ENCODE data around the gene C4orf50. TPM values are rescaled to one million over a fixed set of nuclear protein-coding genes. Genes with fewer than 3 reads are reported as not detected.
"Not testable (repeated sequence)": the region's sequence is repeated elsewhere in the genome, so short reads cannot be mapped to it uniquely, and the experiment has no call there.

Gene C4orf50
- total RNA-seq, 2 donors from 2014 or later: 0.14 to 0.95 TPM

- no peak for ATAC-seq (replicated peaks in 1 of 2)
- Mint-ChIP-seq H3K4me3 (no peak overlapping the region), H3K27ac (no peak overlapping the region), H3K27me3 (ENCODE audit: low read depth) (peaks cover 4% of the 10 kb centered on the region), H3K9me3 (no peaks in the 10 kb centered on the region), H3K4me1 (ENCODE audit: low read depth) (no peaks in the 10 kb centered on the region), H3K36me3 (ENCODE audit: insufficient read depth in 2 of 2) (no peaks in the 10 kb centered on the region)
- DNase-seq: no peak
Observed at GRCh38 chr4:5857199-5857598, 161.0 kb downstream of the C4orf50 start.

DNA sequence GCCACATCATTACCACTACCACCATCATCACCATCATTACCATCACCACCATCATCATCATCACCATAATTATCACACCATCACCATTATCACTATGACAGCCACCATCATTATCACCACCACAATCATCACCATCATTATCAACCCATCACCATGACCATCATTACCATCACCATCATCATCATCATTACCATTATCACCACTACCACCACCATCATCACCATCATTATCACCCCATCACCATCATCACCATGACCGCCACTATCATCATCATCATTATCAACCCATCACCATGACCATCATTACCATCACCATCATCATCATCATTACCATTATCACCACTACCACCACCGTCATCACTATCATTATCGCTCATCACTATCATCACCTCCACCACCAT, 161.9 kb downstream of the C4orf50 start:
- H3K36me3 Mint-ChIP-seq (ENCODE audit: insufficient read depth in 2 of 2); ATAC-seq (replicated peaks in 1 of 2); DNase-seq; H3K27me3 Mint-ChIP-seq (ENCODE audit: low read depth); H3K27ac Mint-ChIP-seq; H3K4me3 Mint-ChIP-seq; H3K9me3 Mint-ChIP-seq; H3K4me1 Mint-ChIP-seq (ENCODE audit: low read depth): not testable (repeated sequence)

DNA sequence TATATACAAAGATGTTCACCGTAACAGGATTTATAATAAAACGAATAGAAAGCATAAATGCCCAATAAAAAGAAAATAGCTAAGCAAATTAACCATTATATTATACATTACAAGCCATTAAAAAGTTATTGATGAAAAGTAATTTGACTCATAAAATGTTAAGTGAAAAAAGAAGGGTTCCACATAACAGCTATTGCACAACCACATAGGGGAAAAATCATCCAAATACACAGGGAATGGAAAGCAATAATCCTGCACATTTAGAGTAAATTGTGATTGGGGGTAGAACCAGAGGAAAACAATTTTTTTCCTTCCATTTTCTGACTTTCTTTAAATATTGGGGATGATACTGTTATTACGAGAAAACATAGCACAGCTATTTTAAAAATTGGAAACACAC, 163.3 kb downstream of the C4orf50 start:
- H3K9me3 Mint-ChIP-seq: no peaks in the 10 kb centered on the region
- H3K4me3 Mint-ChIP-seq: no peak overlapping the region
- no peaks in the 10 kb centered on the region for H3K36me3 Mint-ChIP-seq (ENCODE audit: insufficient read depth in 2 of 2)
- no peak for DNase-seq
- ATAC-seq (replicated peaks in 1 of 2): no peak
- H3K4me1 Mint-ChIP-seq (ENCODE audit: low read depth): no peaks in the 10 kb centered on the region
- peaks cover 8% of the 10 kb centered on the region for H3K27me3 Mint-ChIP-seq (ENCODE audit: low read depth)
- H3K27ac Mint-ChIP-seq: no peak overlapping the region

- no peak overlapping the region for H3K27ac Mint-ChIP-seq
- peaks cover 8% of the 10 kb centered on the region for H3K27me3 Mint-ChIP-seq (ENCODE audit: low read depth)
- H3K4me3 Mint-ChIP-seq: no peak overlapping the region
- no peaks in the 10 kb centered on the region for H3K4me1 Mint-ChIP-seq (ENCODE audit: low read depth)
- H3K9me3 Mint-ChIP-seq: no peaks in the 10 kb centered on the region
- ATAC-seq (replicated peaks in 1 of 2) (no peak), DNase-seq (no peak)
- no peaks in the 10 kb centered on the region for H3K36me3 Mint-ChIP-seq (ENCODE audit: insufficient read depth in 2 of 2)
Observed at GRCh38 chr4:5852523-5853202, 165.6 kb downstream of the C4orf50 start.

DNA sequence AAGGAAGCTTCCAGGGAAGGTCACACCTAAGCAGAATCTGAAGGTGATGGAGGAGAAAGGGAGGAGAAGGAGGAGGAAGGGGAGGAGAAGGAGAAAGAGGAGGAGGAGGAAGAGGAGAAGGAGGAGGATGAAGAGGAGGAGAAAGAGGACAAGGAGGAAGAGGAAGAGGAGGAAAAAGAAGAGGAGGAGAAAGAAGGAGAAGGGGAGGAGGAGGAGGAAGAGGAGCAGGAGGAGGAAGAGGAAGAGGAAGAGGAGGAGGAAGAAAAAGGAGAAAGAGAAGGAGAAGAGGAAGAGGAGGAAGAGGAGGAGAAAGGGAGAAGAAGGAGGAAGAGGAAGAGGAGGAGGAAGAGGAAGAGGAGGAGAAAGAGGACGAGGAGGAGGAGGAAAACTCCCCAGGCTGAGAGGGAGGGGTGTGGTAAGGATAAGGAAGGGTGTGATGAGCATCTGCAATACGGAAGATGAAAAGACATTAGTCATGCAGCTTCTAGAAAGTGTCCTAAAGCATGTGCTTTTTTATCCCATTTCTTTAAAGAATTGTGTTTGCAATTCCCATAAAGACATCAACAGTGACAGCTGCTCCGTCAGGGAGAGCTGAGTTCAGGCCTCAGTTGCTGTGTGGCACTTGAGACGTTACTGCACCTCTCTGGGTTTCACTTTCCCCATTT, 166.5 kb downstream of the C4orf50 start:
- Mint-ChIP-seq H3K9me3 (no peaks in the 10 kb centered on the region), H3K4me1 (ENCODE audit: low read depth) (no peaks in the 10 kb centered on the region), H3K4me3 (no peak overlapping the region), H3K27me3 (ENCODE audit: low read depth) (peaks cover 8% of the 10 kb centered on the region), H3K27ac (no peak overlapping the region), H3K36me3 (ENCODE audit: insufficient read depth in 2 of 2) (no peaks in the 10 kb centered on the region)
- DNase-seq: no peak
- no peak for ATAC-seq (replicated peaks in 1 of 2)

Other genes starting within 250 kb of the C4orf50 start
- not detected for gene CRMP1, start 125.3 kb downstream of the C4orf50 start, total RNA-seq
- gene JAKMIP1, start 182.1 kb upstream of the C4orf50 start, total RNA-seq: 10 to 100 TPM in 1 of 2 donors, 1 to 10 TPM in 1; 9.0 to 33.7 TPM

All from activated T-cell treated with anti-CD3 and anti-CD28 coated beads, Interleukin-2, amount 50 U/mL, for 72 hours (primary cell).